Activated T-cell treated with anti-CD3 and anti-CD28 coated beads, Interleukin-2, amount 50 U/mL, for 72 hours (primary cell): Measurements from ENCODE around the gene NFKB2. TPM values are rescaled to one million over a fixed set of nuclear protein-coding genes. Genes with fewer than 3 reads are reported as not detected.
A peak's percentile ranks its signal among the peaks of the same experiment; 100 is the strongest.

ENCODE experiments used
- ATAC-seq, 2 donors: fragments of 150-1000 bp; cut with Tn5 transposase; replicated peaks in 1 of 2; 2 replicates each; pipeline ENCODE4 v1.10.0; 2021; ENCODE audit warnings: moderate library complexity in 2 of 2, mild to moderate bottlenecking in 1 of 2
- DNase-seq, 2 donors: peaks; one replicate each; pipeline ENCODE4 v3.0.0; 2021 to 2022; ENCODE audit warnings: mixed read lengths in 1 of 2
- H3K27ac Mint-ChIP-seq: one replicate; pipeline ENCODE4 v1.8.0; 2022; ENCODE audit warnings: mild to moderate bottlenecking, moderate library complexity, mixed read lengths
- H3K27me3 Mint-ChIP-seq: one replicate; pipeline ENCODE4 v1.8.0; 2022; ENCODE audit warnings: low read depth, mixed read lengths
- H3K36me3 Mint-ChIP-seq, 2 donors: one replicate each; pipeline ENCODE4 v1.8.0; 2022; ENCODE audit warnings: mixed read lengths in 2 of 2, mild to moderate bottlenecking in 1 of 2; ENCODE audit not compliant: insufficient read depth in 2 of 2
- H3K4me1 Mint-ChIP-seq: one replicate; pipeline ENCODE4 v1.8.0; 2022; ENCODE audit warnings: low read depth, mixed read lengths
- H3K4me3 Mint-ChIP-seq, 2 donors: one replicate each; pipeline ENCODE4 v1.8.0; 2022; ENCODE audit warnings: mild to moderate bottlenecking in 2 of 2, mixed read lengths in 2 of 2, moderate library complexity in 2 of 2
- H3K9me3 Mint-ChIP-seq, 2 donors: one replicate each; pipeline ENCODE4 v1.8.0; 2022; ENCODE audit warnings: mixed read lengths in 2 of 2
- total RNA-seq, 2 donors: library from RNA; stranded (reverse); gene quantifications; one replicate each; pipeline ENCODE4 v1.2.3, GENCODE V29; 2022

Gene NFKB2
- 100 to 1,000 TPM; 472 to 564 TPM for total RNA-seq

DNA sequence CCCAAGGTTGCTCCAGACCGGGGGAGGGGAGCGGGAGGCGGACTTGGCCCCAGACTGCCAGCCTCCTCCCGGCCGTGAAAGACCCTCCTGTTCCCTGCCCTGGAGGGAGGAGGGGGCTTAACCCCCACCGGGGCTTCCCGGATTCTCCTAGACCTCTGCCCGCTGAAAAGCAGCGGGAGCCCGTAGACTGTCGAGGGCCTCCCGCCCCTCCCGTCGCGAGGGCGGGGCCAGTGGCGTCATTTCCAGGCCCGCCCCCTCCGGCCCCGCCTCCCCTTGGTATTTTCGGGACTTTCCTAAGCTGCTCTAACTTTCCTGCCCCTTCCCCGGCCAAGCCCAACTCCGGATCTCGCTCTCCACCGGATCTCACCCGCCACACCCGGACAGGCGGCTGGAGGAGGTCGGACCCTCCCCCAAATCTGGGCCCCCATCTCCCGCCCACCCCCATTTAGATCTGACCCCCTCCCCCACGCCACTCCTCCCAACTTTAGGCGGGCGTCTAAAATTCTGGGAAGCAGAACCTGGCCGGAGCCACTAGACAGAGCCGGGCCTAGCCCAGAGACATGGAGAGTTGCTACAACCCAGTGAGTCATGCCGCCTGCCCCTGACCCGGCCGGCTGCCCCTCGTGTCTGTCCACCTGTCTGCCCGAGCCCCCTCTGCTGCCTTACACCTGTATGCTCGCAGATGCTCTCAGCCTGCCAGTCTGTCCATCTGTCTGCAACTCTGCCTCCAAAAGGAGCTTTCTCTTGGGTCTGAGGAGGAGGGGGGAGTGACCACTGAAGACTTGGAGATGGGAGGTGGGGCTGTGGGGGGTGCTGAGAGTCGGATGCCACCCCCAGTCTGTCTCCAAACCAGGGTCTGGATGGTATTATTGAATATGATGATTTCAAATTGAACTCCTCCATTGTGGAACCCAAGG is at the start of gene NFKB2:
NFKB2 (plus strand) TSS at position 306 of the 917 bp plus-strand sequence; CDS start at position 561, 255 bp downstream.
- DNase-seq (peak; percentile 90 to 94), ATAC-seq (peak; percentile 30 to 36)
- H3K9me3 Mint-ChIP-seq = no peaks in the 10 kb centered on the region
- H3K27me3 Mint-ChIP-seq = no peaks in the 10 kb centered on the region
- H3K36me3 Mint-ChIP-seq = peaks cover 17 to 43% of the 10 kb centered on the region in 2 donors
- H3K4me3 Mint-ChIP-seq = peak within 1 kb of the TSS; percentile 96 to 99
- peaks cover 50% of the 10 kb centered on the region for H3K4me1 Mint-ChIP-seq
- peak within 1 kb of the TSS; percentile 97 for H3K27ac Mint-ChIP-seq

DNA sequence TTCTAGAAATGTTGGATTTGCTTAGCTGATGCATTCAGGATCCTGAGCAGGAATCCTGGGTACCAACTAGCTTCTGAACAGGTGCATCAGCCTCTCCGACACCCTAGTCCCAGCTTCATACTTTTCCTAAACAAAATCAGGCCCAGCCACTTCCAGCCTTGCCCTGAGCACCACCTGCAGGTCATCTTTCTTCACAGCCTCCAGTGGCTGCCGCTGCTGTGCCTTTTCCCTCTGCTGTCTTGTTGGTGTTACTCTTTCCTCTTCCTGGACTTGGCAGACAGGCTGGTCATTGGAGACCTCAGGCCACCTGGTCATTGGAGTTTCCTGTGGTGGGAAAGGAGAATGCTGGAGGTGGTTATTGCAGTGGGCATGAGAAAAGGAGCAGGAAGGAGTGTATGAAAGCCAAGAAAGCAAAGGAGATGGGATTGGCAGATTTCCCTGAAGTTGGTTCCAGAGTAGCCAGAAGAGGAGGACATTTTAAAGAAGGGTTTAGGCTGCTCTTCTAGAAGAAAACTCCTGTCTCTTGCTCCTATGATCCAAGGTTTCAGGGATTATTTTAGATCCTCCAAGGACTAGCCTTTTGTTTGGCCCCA is 48.2 kb upstream of the NFKB2 start:
- Mint-ChIP-seq H3K4me3 (no peak overlapping the region), H3K9me3 (no peaks in the 10 kb centered on the region), H3K36me3 (peaks cover 0 to 11% of the 10 kb centered on the region in 2 donors), H3K27me3 (no peaks in the 10 kb centered on the region), H3K27ac (no peak overlapping the region), H3K4me1 (no peaks in the 10 kb centered on the region)
- peak in 1 of 2 donors; percentile 42 for ATAC-seq
- DNase-seq = peak in 1 of 2 donors; percentile 9

DNA sequence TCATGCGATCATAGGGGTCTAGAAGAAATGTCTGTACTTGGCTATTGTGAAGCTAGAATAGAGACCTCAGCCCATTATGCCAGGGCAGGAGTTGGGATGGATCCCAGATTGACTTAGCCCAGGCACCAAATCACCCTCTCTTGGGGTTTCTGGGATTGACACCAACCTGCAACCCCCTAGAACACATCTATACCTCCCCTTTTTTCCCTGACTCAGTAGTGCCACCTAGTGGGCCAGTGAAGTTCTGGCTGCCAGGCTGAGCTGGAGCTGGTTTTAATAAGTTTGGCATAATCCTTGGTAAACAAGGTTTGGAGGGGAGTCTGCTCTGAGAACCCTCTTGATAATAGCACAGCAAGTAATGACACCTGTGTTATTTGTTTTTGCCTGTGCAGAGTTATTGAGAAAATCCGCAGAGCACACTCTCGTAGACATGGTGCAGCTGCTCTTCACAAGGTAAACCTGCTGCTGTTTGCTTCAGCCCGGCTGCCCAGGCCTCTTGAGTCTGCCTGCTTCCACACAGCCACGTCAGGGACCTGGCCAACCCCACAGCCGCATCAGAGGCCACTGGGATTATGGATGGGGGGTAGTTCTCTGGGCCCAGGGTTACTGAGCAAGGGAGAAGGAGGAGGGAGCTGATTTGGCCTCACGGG is 43.3 kb upstream of the NFKB2 start:
- Mint-ChIP-seq H3K9me3 (no peaks in the 10 kb centered on the region), H3K36me3 (peaks cover 0 to 14% of the 10 kb centered on the region in 2 donors), H3K27ac (no peak overlapping the region), H3K27me3 (no peaks in the 10 kb centered on the region), H3K4me1 (no peaks in the 10 kb centered on the region), H3K4me3 (no peak overlapping the region)
- ATAC-seq (peak; percentile 71), DNase-seq (peak; percentile 75 to 78)

DNA sequence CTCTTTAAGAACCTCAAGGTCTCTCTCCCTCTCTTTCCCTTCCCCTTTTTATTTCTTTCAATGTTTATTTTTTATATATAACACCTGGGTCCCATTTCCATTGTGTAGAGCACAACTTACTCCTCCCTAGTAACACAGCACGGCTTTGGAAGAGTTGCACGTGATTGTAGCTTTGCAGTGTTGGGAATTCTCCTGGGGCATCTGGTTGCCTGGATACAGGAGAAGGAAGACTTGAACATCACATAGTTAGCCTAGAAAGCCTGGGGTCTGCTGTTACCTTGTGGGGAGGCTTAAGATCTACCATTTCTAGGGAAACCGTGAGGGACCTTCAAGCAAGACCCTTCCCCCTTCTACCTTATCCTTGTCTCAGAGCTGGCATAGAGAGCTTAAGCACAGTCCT is 41.1 kb upstream of the NFKB2 start:
- ATAC-seq (no peak), DNase-seq (no peak)
- Mint-ChIP-seq H3K9me3 (no peaks in the 10 kb centered on the region), H3K27ac (no peak overlapping the region), H3K36me3 (peaks cover 6 to 23% of the 10 kb centered on the region in 2 donors), H3K4me3 (no peak overlapping the region), H3K27me3 (no peaks in the 10 kb centered on the region), H3K4me1 (peaks cover 20% of the 10 kb centered on the region)

DNA sequence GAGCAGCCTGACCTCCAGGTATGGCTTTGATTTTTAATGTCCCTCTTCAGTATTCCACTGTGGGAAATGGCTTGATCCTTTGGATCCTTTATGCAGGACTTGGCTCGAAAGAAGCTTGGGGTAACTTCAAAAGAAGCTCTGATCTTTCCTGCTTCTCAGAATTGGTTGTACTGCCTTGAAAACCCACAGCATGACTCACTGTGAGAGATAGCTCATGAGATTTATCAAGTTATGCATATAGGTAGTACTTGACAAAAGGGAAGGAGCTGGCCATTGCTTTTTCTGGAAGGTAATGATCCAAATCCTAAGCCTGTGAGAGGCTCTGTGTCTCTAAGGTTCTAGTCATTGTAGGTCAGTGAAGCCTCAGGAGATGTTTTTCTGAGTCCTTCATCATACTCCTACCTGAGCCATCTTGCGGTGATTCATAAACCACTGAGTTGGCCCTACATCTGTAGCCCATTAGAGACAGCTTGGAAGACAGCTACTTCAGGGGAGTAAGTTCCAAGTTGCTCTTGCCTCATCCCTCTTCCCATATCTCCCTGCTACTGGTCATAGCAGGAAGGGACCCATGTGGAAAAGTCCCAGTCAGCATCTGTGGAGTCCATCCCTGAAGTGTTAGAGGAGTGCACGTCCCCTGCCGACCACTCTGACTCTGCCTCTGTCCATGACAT is 36.7 kb upstream of the NFKB2 start:
- peak in 1 of 2 donors; percentile 13 for DNase-seq
- no peaks in the 10 kb centered on the region for H3K27me3 Mint-ChIP-seq
- peak overlapping the region; percentile 79 for H3K27ac Mint-ChIP-seq
- peak overlapping the region in 1 of 2 donors; percentile 31 for H3K4me3 Mint-ChIP-seq
- peaks cover 20% of the 10 kb centered on the region for H3K4me1 Mint-ChIP-seq
- ATAC-seq = peak; percentile 91 to 96
- no peaks in the 10 kb centered on the region for H3K9me3 Mint-ChIP-seq
- H3K36me3 Mint-ChIP-seq = peaks cover 16 to 40% of the 10 kb centered on the region in 2 donors

DNA sequence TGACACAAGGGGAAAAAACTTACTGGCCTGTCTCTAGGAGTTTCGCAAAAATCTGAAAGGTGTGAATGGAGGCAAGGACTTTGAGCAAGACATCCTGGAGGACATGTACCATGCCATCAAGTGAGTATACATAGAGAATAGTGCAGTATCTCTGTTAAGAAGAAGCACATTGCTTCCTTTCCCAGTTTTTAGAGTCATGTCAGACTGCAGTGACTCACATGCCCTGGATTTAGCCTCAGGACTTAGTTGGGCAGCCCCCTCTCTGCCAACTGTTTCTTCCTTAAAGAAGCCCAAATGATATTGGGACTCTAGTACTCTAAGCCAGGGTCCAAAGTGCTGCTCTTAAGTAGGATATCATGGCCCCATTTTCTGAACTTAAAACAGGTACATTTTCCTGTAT is 28.1 kb upstream of the NFKB2 start:
- Mint-ChIP-seq H3K27me3 (no peaks in the 10 kb centered on the region), H3K27ac (no peak overlapping the region), H3K9me3 (no peaks in the 10 kb centered on the region), H3K4me1 (no peaks in the 10 kb centered on the region), H3K36me3 (peaks cover 17 to 43% of the 10 kb centered on the region in 2 donors), H3K4me3 (no peak overlapping the region)
- DNase-seq (no peak), ATAC-seq (no peak)

DNA sequence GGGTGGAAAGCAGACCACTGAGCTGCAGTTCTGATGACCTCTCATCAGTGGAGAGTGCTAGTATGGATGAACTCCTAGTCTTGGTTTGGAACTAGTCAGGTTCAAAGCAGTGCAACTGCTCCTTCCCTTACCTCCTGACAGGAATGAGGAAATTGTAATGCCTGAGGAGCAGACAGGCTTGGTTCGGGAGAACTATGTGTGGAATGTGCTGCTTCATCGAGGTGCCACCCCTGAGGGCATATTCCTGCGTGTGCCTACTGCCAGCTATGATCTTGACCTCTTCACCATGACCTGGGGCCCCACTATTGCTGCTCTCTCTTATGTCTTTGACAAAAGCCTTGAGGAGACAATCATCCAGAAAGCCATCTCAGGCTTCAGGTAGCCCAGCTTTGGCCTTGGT is 27.4 kb upstream of the NFKB2 start:
- DNase-seq = no peak
- Mint-ChIP-seq H3K27ac (no peak overlapping the region), H3K36me3 (peaks cover 17 to 42% of the 10 kb centered on the region in 2 donors), H3K27me3 (no peaks in the 10 kb centered on the region), H3K9me3 (no peaks in the 10 kb centered on the region), H3K4me1 (no peaks in the 10 kb centered on the region), H3K4me3 (no peak overlapping the region)
- no peak for ATAC-seq

DNA sequence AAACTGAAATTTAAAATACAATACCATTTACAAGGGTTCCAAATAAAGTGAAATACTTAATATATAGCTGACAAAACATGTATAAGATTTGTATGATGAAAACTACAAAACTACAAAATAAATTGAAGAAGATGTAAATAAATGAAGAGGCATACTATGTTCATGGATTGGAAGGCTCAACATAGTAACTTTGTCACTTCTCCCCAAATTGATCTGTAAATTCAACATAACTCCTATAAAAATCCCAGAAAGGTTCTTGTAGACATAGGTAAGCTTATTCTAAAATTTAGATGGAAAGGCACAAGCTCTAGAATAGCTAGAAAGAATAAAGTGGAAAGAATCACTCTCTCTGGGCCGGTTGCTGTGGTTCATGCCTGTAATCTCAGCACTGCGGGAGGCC is 24.2 kb upstream of the NFKB2 start:
- Mint-ChIP-seq H3K4me1 (no peaks in the 10 kb centered on the region), H3K4me3 (no peak overlapping the region), H3K27ac (no peak overlapping the region), H3K27me3 (no peaks in the 10 kb centered on the region), H3K36me3 (peaks cover 12 to 31% of the 10 kb centered on the region in 2 donors), H3K9me3 (no peaks in the 10 kb centered on the region)
- DNase-seq = no peak
- ATAC-seq = no peak

DNA sequence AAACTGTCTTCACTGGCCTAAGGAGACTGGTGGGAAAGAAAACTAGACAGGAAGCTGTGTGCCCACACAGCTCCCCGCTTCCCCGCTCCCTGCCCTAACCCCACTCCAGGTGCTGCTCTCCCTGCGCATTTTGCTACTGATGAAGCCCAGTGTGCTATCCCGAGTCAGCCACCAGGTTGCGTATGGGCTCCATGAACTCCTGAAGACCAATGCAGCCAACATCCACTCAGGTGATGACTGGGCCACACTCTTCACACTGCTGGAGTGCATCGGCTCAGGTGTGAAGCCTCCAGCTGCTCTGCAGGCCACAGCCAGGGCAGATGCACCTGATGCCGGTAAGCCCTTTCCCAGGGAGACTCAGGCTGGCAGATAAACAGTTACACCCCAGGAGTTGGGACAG is 20.3 kb upstream of the NFKB2 start:
- DNase-seq (no peak), ATAC-seq (peak in 1 of 2 donors; percentile 13)
- no peaks in the 10 kb centered on the region for H3K4me1 Mint-ChIP-seq
- no peaks in the 10 kb centered on the region for H3K9me3 Mint-ChIP-seq
- H3K27ac Mint-ChIP-seq = no peak overlapping the region
- no peak overlapping the region for H3K4me3 Mint-ChIP-seq
- peaks cover 9 to 24% of the 10 kb centered on the region in 2 donors for H3K36me3 Mint-ChIP-seq
- H3K27me3 Mint-ChIP-seq = no peaks in the 10 kb centered on the region

DNA sequence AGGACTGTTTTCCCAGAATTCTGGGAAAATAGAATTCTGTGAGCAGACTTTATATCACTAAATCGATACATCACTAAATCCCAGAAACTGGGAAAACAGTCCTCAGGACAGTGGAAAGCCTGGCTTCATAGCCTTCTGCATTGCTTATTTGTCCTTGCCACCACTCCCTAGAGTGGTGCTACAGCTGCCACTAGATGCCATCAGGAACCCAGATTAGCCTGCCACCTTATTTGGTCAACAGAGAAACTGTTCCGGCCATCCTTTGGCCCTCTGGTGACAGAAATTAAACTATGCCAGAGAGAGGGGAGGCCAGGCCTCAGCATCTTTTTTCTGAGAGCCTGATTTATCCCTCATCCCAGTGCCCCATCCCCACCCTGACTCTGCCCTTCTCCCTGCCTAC is 19.6 kb upstream of the NFKB2 start:
- Mint-ChIP-seq H3K9me3 (no peaks in the 10 kb centered on the region), H3K4me3 (no peak overlapping the region), H3K27me3 (no peaks in the 10 kb centered on the region), H3K27ac (no peak overlapping the region), H3K36me3 (peaks cover 9 to 23% of the 10 kb centered on the region in 2 donors), H3K4me1 (no peaks in the 10 kb centered on the region)
- ATAC-seq = no peak
- DNase-seq = no peak

DNA sequence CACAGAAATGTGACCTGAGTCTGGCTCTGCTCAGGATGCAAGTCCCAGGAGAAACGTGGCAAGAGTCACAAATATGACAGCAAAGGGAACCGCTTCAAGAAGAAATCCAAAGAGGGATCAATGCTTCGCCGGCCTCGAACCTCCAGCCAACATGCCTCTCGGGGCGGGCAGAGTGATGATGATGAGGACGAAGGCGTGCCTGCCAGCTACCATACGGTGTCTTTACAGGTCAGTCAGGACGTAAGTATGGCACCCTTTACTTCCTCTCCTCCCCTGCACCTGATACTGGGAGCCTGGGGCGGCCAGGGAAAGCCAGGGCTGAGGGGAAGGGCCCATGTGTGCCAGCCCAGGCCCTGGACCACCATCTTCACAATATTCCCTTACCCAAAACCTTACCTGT is 18.6 kb upstream of the NFKB2 start:
- H3K27ac Mint-ChIP-seq = no peak overlapping the region
- DNase-seq (no peak), ATAC-seq (no peak)
- H3K9me3 Mint-ChIP-seq = no peaks in the 10 kb centered on the region
- H3K36me3 Mint-ChIP-seq = peaks cover 6 to 18% of the 10 kb centered on the region in 2 donors
- no peak overlapping the region for H3K4me3 Mint-ChIP-seq
- no peaks in the 10 kb centered on the region for H3K4me1 Mint-ChIP-seq
- H3K27me3 Mint-ChIP-seq = no peaks in the 10 kb centered on the region

DNA sequence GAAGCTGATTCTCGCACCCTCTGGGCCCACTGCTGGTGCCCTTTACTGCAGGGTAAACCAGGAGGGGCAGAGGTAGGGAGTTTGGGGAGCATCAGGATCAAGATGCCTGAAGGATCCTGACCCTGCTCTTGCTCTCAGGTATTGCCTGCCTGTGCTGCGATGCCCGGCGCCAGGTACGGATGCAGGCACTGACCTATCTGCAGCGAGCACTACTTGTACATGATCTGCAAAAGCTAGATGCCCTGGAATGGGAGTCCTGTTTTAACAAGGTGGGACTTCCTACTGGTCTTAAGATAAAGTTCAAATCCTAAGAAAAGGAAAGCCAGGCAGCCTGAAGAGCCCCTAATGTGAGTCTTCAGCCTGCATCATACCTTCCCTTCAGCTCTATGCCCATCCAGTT is 16.1 kb upstream of the NFKB2 start:
- H3K36me3 Mint-ChIP-seq = peaks cover 3 to 12% of the 10 kb centered on the region in 2 donors
- H3K4me3 Mint-ChIP-seq = no peak overlapping the region
- DNase-seq (no peak), ATAC-seq (no peak)
- H3K4me1 Mint-ChIP-seq = peaks cover 6% of the 10 kb centered on the region
- no peaks in the 10 kb centered on the region for H3K27me3 Mint-ChIP-seq
- H3K27ac Mint-ChIP-seq = no peak overlapping the region
- no peaks in the 10 kb centered on the region for H3K9me3 Mint-ChIP-seq
